A204.1 (cell line): ENCODE results near the gene RASSF10.
"Not testable (repeated sequence)": the region's sequence is repeated elsewhere in the genome, so short reads cannot be mapped to it uniquely, and the experiment has no call there.

Experiments
- FAIRE-seq: peaks from 2 replicates; lab custom pipeline; 2012; peaks lifted over from hg19 to GRCh38; lab: Jason Lieb, UNC

The RASSF10 gene

DNA sequence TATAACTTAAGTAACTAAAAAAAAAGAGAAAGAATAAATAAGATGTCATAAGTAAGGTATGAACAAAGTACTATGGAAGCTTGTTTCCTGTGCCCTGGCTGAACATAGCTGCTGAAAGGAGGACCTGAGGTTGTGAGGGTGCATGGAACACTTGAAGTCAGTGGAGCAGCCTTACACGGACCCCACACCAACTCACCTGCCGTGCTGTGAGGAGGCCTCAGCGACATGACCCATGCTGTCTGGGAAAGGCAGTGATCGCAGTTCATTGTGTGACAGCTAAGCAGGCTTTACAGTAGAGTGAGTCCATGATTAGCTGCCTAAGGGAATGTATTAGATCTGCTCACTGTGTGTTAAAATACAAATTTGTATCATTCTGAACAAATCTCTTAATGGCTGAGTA is 17.6 kb downstream of the RASSF10 start:
- no peak for FAIRE-seq

DNA sequence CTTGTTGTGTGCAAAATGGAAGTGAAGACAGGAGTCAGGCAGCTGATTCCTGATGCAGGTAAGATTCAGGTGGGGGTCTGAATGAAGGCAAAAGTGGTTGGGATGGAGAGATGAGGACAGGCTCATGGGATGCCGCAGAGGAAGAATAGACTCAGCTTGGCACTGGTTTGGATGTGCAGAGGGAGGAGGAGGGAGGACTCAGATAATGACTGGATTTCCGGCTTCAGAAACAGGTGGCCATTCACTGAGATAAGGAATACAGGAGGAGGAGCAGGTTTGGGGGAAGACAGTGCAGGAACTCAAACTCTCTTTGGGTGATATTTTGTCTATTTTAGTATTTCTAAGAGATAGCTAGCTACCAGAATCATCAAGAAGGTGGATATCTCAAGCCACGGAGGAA is 19.2 kb downstream of the RASSF10 start:
- FAIRE-seq, result no peak

DNA sequence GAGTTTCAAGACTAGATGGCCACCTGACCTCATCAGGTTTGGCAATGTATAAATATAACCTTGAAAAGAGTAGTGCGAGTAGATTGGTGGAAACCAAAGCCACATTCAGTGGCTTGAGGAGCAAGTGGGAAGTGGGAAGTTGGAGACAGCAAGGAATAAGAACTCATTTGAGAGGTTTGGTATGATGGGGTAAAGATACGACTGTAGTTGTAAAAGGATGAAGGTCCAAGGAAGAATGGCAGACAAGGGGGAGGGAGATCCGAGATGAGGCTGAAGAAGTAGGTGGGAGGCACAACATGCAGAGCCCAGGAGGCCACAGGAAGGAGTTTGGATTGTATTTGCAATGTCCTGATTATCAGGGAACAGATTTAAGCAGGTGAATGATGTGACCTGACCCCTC is 20.8 kb downstream of the RASSF10 start:
- no peak for FAIRE-seq

DNA sequence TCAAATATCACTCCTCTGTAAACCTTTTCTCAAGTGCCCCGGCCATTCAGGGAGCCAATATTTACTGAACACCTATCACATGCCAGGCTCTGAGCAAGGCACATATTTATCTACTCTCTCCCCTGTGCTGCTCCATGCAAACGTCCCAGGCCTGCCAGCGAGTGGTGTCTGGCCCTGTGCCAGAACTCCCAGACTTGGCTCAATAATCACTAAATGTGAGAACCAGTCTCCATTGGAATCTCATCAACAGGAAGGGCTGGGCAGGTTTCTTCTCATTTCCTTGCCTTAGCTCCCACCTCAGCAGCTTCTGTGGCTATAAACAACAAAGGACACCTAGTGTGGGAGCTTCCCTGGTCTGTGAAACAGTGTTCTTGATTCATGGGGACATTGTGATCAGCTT is 21.7 kb downstream of the RASSF10 start:
- FAIRE-seq, result no peak

DNA sequence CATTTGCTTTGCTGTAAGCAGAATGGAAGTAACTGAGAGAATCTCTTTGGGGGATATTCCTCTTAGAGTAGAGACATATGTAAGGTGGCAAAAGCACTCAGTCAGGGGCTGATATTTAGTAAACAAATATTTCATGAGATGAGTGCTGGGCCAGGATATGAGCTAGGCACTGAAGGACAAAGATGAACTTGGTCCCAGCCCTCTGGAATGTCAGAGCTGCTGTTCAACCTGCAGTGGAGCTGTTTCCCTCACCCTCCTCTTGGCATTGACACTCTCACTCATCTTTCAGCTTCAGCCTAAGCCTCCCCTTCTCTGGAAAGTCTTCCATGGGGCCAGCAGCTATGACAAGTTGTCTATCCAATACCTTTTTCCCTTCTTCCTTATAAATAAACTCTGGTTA is 22.2 kb downstream of the RASSF10 start:
- FAIRE-seq, result no peak

DNA sequence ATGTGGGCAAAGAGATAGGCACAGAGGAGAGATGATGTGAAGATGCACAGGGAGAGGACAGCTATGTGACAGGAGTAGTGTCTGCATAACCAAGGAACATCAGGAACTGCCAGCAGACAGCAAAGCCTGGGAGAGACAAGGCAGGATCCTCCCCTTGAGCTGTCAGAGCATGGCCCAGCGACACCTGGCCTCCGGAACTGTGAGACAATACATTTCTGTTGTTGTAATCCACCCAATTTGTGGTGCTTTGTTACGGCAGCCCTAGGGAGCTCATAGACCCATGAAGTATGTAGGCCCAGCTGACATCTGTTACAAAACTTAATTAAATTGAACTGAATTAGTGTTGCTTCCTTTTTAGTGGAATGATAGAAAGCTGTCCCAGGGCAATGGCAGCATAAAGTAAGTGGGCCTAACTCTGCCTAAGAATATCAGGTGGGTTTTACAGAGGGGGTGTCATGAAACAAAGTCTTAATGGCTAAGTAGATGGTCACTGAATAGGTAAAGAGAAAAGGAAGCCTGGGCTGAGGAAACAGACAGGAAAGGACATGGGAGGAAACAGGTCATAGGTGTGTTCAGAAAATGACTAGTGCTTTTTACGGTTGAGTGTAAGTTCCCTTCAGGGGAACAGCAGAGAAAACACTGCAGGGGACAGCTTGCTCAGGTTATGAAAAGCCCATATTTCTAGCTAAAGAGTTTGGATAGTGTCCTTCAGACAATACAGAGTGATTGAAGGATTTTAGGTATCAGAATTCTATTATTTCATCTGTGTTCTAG is 24.8 kb downstream of the RASSF10 start:
- FAIRE-seq, result no peak

DNA sequence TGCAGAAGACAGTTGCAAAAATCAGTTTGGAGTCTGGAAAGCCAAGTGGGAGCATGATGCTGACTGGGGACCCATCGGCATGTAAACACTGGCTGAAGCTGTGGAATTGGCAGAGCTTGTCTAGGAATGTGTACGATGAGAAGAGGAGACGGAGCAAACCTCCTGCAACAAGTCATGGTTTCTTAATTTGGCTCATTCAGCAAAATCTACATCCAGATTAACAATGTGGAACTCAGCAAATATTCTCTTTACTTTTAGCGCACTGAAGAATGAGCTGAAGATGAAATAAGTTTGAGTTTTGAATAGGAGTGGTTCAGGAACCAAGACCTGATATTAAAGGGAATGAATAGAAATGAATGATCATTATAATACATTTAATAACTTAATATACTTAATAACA is 26.6 kb downstream of the RASSF10 start:
- no peak for FAIRE-seq

DNA sequence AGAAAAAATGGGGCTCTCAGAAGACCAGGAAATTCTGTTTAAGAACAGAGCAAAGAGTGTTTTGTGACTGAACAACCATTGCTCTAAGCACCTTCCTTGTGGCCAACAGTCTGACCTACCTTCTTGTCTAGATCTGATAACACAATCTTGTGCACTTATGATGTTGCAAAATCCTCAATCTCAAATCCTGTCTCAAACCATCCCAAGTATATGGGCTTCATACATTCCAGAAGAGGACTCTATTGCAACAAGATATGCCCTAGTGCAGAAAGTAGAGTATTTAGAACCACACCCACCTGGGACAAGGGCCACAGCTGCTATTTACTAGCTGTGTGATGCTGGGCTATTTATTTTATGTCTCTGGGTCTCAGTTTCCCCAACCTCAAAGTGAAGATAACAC is 27.1 kb downstream of the RASSF10 start:
- FAIRE-seq, result no peak

DNA sequence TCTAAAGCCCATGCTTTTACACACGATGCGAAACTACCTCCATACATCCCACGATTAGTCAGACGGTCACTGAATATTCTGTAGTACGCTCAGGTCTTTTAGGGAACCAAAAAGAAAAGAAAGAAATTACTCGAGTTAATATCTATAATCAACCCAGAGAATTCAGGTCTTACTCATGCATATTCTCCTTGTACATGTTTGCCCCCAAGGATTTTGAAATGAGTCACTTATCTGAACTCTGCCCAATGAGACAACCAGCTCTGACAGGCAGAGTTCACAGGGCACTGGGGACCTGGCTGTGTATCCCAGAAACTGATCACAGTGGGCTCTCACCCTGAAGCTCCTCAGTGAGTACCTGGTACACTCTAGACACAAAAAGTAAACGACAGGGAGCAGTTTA is 29.2 kb downstream of the RASSF10 start:
- FAIRE-seq, result no peak

DNA sequence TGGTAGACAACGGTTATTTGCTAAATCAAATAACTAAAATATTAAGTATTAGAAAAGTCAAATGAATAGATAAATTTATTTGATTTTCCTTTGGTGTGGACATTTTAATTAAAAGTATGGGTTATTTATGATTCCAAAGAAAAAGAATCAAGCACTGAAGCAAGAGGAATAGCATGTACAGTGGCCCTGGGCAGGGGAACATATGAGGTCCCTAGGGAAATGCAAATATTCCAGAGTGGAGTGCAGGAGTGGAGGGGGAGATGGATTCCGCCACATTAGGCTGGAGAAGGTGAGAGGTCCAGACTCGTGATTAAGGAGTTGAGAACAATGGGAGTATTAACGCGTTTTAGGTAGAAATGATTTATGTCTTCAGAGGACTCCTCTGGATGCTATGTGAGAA is 30.0 kb downstream of the RASSF10 start:
- FAIRE-seq, result no peak

DNA sequence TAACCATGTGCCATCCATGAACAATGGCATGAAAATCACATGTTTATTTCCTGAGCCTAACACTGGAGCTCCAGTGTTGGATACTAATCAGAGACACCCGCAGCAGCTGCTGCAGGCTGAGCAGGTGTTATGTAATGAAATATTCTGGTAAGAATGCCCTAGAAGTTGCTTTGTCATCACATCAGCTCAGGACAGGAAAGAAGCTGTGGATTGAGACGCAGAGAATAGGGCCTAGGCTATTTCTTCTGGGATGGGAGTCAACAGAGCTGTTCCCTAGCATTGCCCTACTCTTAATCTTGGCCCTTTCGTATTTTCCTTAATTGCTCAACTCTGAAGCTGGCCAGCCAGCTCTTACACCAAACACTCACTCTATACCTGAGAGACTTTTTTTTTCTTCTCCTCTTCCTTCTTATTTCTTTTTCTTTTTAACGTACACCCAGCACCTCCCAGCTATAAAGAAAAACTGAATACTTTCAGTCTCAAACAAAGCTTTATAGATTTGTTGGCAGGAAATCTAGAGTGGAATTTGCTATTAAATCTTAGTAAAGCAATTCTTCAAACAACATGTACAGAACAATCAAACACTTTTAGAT is 31.9 kb downstream of the RASSF10 start:
- FAIRE-seq, result no peak

DNA sequence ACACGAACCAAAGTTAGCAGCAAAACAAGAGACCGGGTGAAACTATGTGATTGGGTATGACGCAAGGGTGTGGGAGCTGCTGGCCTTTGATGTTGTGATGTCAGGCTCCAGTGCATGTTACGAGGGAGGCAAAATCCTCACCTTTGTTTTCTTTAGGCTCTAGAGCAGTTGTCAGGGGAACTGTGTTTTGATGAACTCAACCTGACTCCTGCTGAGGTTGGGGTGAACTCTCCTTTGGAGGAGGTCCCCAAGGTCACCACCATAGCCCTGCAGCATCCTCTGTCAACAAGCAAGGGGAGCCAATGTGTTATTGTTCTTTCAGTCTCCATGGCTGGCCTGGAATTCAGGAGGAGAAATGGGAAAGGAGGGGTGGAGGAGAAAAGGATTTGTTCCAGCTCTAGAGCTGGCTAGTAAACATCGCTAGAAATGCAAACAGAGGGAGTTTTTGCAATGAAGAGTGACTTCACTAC is 33.8 kb downstream of the RASSF10 start:
- no peak for FAIRE-seq

DNA sequence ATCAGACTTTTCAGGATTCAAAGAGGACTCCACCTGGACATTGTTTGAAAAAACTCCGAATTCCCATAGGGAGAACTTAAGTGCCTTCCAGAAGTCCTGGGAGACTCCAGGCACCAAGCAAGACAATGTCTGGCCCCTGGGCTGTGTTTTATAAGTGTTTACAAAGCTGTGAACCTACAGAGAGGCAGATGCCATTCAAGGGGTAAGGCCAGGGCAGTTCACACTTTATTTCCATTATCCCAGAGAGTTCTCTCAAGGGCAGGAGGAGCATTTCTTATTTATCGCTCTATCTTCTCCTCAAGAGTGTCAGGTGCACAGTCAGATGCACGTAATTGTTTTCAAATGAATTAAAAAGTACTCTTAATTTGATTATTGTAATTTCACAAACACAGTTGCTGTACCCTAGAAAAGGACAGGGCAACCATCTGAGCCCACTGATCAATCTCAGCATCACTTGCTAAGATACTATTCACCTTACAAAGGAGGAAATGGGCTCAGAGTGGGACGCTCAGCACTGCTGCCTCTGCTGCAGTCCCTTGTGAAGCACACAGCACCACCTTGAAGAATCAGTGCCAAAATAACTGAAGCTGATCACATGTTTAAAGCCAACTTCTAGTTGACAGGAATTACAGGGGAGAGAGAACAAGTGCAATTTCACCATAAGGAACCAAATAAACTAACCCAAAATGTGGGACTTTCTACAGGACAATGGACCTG is 35.0 kb downstream of the RASSF10 start:
- FAIRE-seq, result no peak

DNA sequence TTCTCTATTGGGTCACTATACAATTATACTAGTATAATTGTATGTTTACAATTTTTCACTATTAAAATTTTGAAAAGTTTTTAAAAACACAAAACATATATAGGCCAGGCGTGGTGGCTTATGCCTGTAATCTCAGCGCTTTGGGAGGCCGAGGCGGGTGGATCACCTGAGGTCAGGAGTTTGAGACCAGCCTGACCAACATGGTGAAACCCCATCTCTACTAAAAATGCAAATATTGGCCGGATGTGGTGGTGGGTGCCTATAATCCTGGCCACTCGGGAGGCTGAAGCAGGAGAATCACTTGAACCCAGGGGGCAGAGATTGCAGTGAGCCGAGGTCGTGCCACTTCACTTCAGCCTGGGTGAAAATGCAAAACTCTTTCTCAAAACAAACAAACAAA is 36.0 kb downstream of the RASSF10 start:
- not testable (repeated sequence) for FAIRE-seq

DNA sequence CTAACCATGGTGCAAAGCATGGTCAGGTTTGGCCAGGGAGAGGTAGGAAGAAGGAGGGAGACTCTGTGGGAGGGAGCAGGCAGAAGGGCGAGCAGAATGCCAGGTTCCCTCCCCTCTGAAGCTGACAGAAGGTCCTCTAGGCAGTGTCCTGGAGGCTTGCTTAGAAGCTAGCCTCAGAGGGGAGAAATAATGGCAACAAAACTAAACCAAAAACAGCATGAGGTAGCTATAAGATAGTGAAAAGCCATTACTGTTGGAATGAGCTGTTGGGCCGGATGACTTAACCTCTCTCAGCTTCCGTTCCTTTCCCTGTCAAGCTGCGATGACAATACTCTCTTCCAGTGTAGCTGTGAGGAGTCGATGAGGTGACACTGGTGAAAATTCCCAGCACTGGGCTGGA is 36.6 kb downstream of the RASSF10 start:
- no peak for FAIRE-seq

DNA sequence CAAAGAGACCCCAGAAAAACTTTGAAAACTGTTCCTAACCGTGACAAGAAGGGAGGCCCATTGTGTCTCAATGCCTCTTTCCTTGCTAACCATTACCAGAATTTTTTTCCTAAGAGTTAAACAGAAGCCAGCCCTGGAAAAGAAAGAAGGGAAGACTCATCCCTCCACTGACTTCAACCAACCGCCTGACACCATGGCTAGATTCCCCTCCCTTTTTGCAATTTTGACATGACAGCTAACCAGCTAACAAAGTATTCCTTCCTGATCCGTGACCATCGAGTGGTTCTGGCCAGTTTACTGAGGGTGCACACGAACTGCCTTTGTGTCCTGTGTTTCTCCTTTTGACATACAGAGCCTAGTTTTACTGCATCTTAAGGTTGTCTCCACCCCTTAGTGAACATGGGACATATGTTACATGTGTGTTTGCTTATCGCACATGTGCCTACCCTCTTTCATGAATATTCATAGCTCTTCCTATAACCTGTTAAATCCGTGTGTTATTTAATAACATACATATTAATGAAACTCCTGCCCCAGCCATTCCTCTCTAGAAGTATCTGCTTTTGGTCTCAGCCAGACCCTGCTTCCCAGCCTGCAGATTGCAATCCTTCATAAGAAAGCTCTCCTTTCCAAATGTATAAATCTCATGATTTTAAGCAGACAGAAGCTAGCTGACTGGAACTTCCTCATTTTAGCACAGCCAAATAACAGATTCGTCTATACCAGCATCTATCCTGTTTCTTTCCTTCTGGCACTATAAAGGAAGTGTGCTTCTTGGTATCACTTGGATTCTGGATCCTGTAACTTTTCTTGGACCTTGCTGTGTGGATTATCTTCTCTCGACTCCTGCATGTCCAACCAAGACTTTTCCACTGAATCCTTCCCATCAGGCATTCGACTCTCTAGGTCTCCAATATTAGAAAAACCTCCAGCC is 37.8 kb downstream of the RASSF10 start:
- no peak for FAIRE-seq

DNA sequence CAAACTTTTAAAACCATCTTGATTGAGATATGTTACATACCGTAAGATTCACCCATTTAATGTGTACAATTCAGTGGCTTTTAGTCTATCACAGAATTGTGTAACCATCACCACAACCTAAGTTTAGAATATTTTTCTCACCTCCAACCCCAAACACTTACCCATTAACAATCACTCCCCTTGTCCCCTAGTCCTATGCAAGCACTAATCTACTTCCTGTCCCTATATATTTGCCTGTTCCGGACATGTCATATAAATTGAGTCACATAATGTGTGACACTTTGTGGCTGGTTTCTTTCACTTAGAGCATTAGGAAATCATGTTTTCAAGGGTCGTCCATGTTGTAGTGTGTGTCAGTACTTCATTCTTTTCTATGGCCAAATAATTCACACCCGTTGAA is 38.8 kb downstream of the RASSF10 start:
- FAIRE-seq, result no peak

DNA sequence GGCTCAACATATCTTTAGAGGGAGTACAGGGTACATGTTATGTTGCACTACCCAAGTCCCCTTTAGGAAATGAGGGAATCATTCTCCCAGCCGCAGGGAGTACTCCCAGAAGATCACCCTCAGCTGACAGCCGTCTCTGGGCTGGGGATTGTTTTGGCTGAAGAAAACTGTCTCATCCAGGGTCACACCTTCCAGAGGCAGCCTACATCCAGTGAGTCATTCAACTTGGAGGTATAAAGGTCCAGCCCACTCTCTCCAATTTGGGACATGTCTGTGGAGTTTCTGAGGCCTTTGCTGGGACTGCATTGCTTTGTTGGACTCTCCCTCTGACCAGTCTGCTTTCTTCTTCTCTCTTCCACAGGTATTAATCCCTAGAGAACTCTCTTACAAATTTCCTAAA is 42.1 kb downstream of the RASSF10 start:
- FAIRE-seq, result no peak

DNA sequence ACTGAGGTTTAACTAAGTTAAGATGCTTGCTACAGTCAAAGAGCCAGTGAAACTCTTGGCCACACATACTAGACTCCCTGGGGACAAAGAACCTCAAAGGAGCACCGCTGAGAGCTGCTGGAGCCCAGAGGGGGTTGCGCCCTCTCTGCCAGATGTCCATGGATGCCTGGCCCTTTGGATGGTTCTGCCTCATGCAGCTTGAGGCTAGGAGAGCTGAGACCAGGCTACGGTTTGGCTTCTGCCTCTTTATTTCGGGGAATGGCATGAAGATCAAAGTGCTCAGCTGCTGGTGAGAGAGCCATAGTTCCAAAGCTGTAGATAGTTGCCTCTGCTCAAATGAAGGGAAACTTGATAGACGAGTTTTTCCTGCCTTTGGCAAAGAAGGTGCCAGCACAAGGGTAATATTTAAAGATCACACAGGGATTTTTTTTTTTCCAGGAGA is 43.0 kb downstream of the RASSF10 start:
- FAIRE-seq, result no peak

DNA sequence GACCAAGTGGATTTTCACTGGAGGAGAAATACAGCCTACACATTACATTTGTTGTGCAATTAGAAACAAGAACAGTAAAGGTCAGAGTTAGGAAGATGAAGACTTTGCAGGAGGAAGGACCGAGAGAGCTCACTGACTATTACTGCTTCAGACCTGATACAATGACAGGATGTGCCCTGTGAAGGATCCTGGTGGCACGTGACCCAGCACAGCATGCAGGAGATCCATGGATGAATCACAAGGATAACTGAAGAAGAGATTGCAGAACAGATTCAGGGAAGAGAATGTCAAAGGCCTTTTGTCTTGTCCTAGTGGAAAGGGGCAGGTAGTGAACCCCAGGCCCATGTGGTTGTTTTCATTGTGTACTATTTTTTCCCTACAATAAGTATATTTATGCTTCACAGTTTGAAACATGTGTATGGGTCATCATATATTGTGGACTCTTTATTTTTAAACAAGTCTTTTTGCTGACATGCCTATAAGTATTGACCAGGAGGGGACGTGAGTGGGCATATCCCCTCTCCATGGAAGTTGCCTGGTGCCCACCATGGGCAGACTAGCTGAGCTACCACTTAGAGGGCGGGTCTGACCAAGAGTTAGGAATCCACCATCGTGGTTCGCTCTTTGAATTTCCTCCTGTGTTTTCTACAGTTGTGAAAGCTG is 44.3 kb downstream of the RASSF10 start:
- FAIRE-seq, result no peak

DNA sequence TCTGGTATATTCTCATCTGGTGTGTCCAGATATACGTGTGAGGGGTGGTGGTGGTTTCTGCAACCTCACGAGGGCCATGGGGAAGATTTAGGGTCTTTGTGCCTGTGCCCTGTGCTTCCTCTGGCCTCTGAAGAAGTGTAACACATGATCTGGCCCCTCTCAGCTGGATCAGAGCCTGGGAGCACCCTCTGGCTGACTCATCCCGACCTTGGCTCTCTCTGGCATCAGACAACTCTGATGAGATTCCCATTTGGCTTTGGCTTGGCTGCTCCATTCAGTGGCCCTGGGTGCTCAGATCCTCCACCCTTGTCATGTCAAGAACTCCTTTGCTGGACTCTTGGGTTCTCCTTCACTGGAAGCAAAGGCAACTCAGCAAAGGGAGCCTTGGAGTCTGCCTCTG is 45.2 kb downstream of the RASSF10 start:
- no peak for FAIRE-seq

DNA sequence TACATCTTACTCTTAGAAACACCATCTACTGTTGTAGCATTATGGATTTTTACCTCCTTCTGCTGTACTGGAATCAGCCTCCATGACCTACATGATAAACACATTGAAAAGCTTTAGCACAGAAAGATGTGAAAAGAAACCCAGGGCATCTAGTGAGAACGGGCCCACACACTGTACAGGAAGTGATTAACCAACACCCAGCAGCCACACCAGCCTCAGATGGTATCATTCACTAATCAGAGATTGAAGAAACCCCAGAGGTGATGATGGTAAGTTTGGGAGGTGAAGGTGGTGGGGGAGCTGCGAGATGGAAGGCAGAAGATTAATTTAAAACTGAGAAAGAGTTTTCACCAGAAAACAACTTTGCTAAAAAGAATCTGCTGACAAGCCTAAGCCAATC is 46.1 kb downstream of the RASSF10 start:
- no peak for FAIRE-seq
